GM12878 (cell line): Measurements from ENCODE around the gene ANO1. TPM values are rescaled to one million over a fixed set of nuclear protein-coding genes. Genes with fewer than 3 reads are reported as not detected.

Experiments used
- ATAC-seq: fragments of 200-7000 bp; cut with Tn5 transposase; 3 replicates; pipeline ENCODE4 v1.9.1; 2020; ENCODE audit warnings: mild to moderate bottlenecking, moderate library complexity
- BruUV-seq: library from RNA; stranded (reverse); fragments of 400-500 nt; replicated peaks from 2 replicates; lab custom pipeline; 2021; lab: Mats Ljungman, UMichigan
- CTCF ChIA-PET: fragments of 300-600 bp; sonication (Branson Sonifier 250); formaldehyde crosslinking; extraction: SDS; loops from one replicate; lab custom pipeline; 2021; ENCODE audit warnings: inconsistent platforms; lab: Yijun Ruan, JAX
- POLR2A ChIA-PET: fragments of 350-600 bp; formaldehyde crosslinking; extraction: SDS; loops from one replicate; lab custom pipeline; 2021; ENCODE audit warnings: inconsistent platforms; lab: Charles Lee
- RAD21 ChIA-PET: fragments of 300-600 bp; sonication (Branson Sonifier 250); formaldehyde crosslinking; loops from one replicate; lab custom pipeline; 2023; ENCODE audit warnings: antibody characterized with exemption; ENCODE audit not compliant: unreplicated experiment; lab: Charles Lee
- SMC1A ChIA-PET: fragments of 300-600 bp; sonication (Branson Sonifier 250); formaldehyde crosslinking; loops from one replicate; lab custom pipeline; 2023; ENCODE audit not compliant: unreplicated experiment, uncharacterized antibody; lab: Charles Lee
- DNase-seq: peaks from one replicate; pipeline ENCODE4 v3.0.0-alpha.2; 2011; ENCODE audit warnings: low read depth, low spot score
- FAIRE-seq: peaks from 3 replicates; lab custom pipeline; 2011; peaks lifted over from hg19 to GRCh38; lab: Jason Lieb, UNC
- H2AFZ ChIP-seq: 2 replicates; pipeline ENCODE4 v1.6.0; 2011; ENCODE audit warnings: low read depth, low read length, control low read depth; ENCODE audit not compliant: control insufficient read depth
- H3K27ac ChIP-seq: 2 replicates; pipeline ENCODE4 v1.5.1; 2011; ENCODE audit warnings: control low read depth; ENCODE audit not compliant: control insufficient read depth, insufficient read depth
- H3K27me3 ChIP-seq, 2 experiments: replicated peaks in 1 of 2; 2 replicates each; pipeline versions ENCODE4 v1.6.0 to v1.6.1; 2011; ENCODE audit warnings: low read length in 1 of 2; ENCODE audit not compliant: control insufficient read depth in 2 of 2, insufficient read depth in 2 of 2
- H3K36me3 ChIP-seq, 2 experiments: 2 replicates each; pipeline ENCODE4 v1.5.1; 2011; ENCODE audit warnings: low read length in 1 of 2; ENCODE audit not compliant: control insufficient read depth in 2 of 2, insufficient read depth in 2 of 2
- H3K4me1 ChIP-seq: 2 replicates; pipeline ENCODE4 v1.6.1; 2011; ENCODE audit warnings: mild to moderate bottlenecking, low read length, moderate library complexity, mixed read lengths; ENCODE audit not compliant: control insufficient read depth, insufficient read depth
- H3K4me2 ChIP-seq: 2 replicates; pipeline ENCODE4 v1.6.0; 2011; ENCODE audit warnings: control low read depth; ENCODE audit not compliant: control insufficient read depth, insufficient read depth
- H3K4me3 ChIP-seq: fragments of 200-600 bp; sonication (generic); 2 replicates; pipeline ENCODE4 v1.5.1; 2016
- H3K79me2 ChIP-seq: 2 replicates; pipeline ENCODE4 v1.6.0; 2011; ENCODE audit warnings: low read length; ENCODE audit not compliant: control insufficient read depth, insufficient read depth
- H3K9ac ChIP-seq: 2 replicates; pipeline ENCODE4 v1.8.0; 2011; ENCODE audit warnings: low read length, control low read depth, mixed read lengths; ENCODE audit not compliant: control insufficient read depth, insufficient read depth
- H3K9me3 ChIP-seq: replicated peaks from 3 replicates; pipeline ENCODE4 v1.5.1; 2011; ENCODE audit warnings: mild to moderate bottlenecking, low read length; ENCODE audit not compliant: control insufficient read depth, insufficient read depth
- H4K20me1 ChIP-seq: 2 replicates; pipeline ENCODE4 v1.6.0; 2011; ENCODE audit not compliant: control insufficient read depth, insufficient read depth
- CBX5 ChIP-seq: sonication (generic); IDR thresholded peaks from 2 replicates; pipeline ENCODE4 v1.6.1; 2016; ENCODE audit warnings: low read depth, moderate library complexity, mild to moderate bottlenecking, inconsistent platforms
- CHD1 ChIP-seq: IDR thresholded peaks from 2 replicates; pipeline ENCODE4 v1.6.1; 2012; ENCODE audit warnings: low read depth, low read length, improper control_type of control experiment
- CREB1 ChIP-seq: IDR thresholded peaks from 2 replicates; pipeline ENCODE4 v1.6.1; 2012; ENCODE audit warnings: low read depth, mild to moderate bottlenecking, inconsistent platforms
- E2F8 ChIP-seq: fragments of 450-650 bp; IDR thresholded peaks from 2 replicates; pipeline ENCODE4 v1.6.1; 2018; ENCODE audit warnings: mild to moderate bottlenecking, low read depth, moderate library complexity; ENCODE audit not compliant: partially characterized antibody
- HDAC2 ChIP-seq: fragments of 200-600 bp; sonication (generic); IDR thresholded peaks from 2 replicates; pipeline ENCODE4 v1.6.1; 2017
- KAT2A ChIP-seq: conservative IDR thresholded peaks from 2 replicates; pipeline ENCODE4 v1.6.1; 2011; ENCODE audit warnings: low read depth, low read length; ENCODE audit not compliant: control insufficient read depth
- KLF5 ChIP-seq: fragments of 450-650 bp; IDR thresholded peaks from 2 replicates; pipeline ENCODE4 v1.6.1; 2014; ENCODE audit warnings: mild to moderate bottlenecking; ENCODE audit not compliant: partially characterized antibody
- MEF2A ChIP-seq: IDR thresholded peaks from 2 replicates; pipeline ENCODE4 v1.6.1; 2011; ENCODE audit warnings: low read depth, mild to moderate bottlenecking, low read length, moderate library complexity; ENCODE audit not compliant: insufficient read depth
- NFYB ChIP-seq: IDR thresholded peaks from 2 replicates; pipeline ENCODE4 v1.6.1; 2011; ENCODE audit warnings: low read depth, mild to moderate bottlenecking, low read length, improper control_type of control experiment, moderate library complexity; ENCODE audit not compliant: insufficient read depth
- NR2C2 ChIP-seq: IDR thresholded peaks from 2 replicates; pipeline ENCODE4 v1.6.1; 2011; ENCODE audit warnings: borderline replicate concordance, low read depth; ENCODE audit not compliant: control insufficient read depth, insufficient read length
- RCOR1 ChIP-seq: conservative IDR thresholded peaks from 2 replicates; pipeline ENCODE4 v1.6.1; 2012; ENCODE audit warnings: low read depth, low read length, improper control_type of control experiment
- SMARCA5 ChIP-seq: fragments of 450-650 bp; IDR thresholded peaks from 2 replicates; pipeline ENCODE4 v1.6.1; 2017; ENCODE audit warnings: mild to moderate bottlenecking
- TARDBP ChIP-seq: IDR thresholded peaks from 2 replicates; pipeline ENCODE4 v1.6.1; 2016; ENCODE audit warnings: borderline replicate concordance
- ZNF217 ChIP-seq: fragments of 450-650 bp; IDR thresholded peaks from 2 replicates; pipeline ENCODE4 v1.6.1; 2017; ENCODE audit warnings: antibody characterized with exemption, mild to moderate bottlenecking
- ZZZ3 ChIP-seq: IDR thresholded peaks from 2 replicates; pipeline ENCODE4 v1.6.1; 2011; ENCODE audit warnings: low read depth; ENCODE audit not compliant: control insufficient read depth, insufficient read length
- WGBS: methylation state at CpG from one replicate; pipeline ENCODE4 v1.1.6; 2016; ENCODE audit warnings: low lambda C conversion rate; ENCODE audit not compliant: insufficient replicate concordance, insufficient coverage; ENCODE audit errors: missing lambda C conversion rate; 5-methylcytosine and 5-hydroxymethylcytosine counted together
- in situ Hi-C: fragments of 300-500 bp; cut with MboI; formaldehyde crosslinking; loops from 9 replicates; pipeline ENCODE4 v1.14.3; 2018; ENCODE audit warnings: mixed read lengths
- intact Hi-C: fragments of 100-400 bp; cut with micrococcal nuclease; formaldehyde crosslinking; loops from one replicate; pipeline ENCODE4 v1.14.2; 2022; ENCODE audit not compliant: unreplicated experiment
- polyA plus RNA-seq, 11 experiments: library from polyadenylated mRNA; depleted of rRNA in 4 of 11; unstranded in 6 of 11; stranded (reverse) in 5 of 11; fragments of >200 nt; fragmentation: Nextera tagmentation in 4 of 11; fragmentation: Illumina TruSeq in 1 of 11; extraction: Ambion mirVana in 4 of 11; extraction: Trizol in 1 of 11; gene quantifications; 1 replicate in 1 of 11; 2 replicates in 10 of 11; pipeline versions ENCODE4 v1.2.1 to v1.2.3, GENCODE V29; 2011 to 2016; ENCODE audit warnings: inconsistent platforms in 2 of 11, missing spikeins in 2 of 11, low read depth in 1 of 11
- total RNA-seq, 4 experiments: library from RNA; depleted of rRNA in 3 of 4; stranded (reverse); fragments of >200 nt in 3 of 4; fragmentation: Illumina TruSeq in 1 of 4; extraction: Trizol in 1 of 4; gene quantifications; 2 replicates each; pipeline versions ENCODE4 v1.2.1 to v1.2.3, GENCODE V29; 2013 to 2021
- TF ChIP-seq, protein P1 (sequence below): IDR thresholded peaks from 2 replicates; pipeline ENCODE4 v1.6.1; 2011; ENCODE audit warnings: borderline replicate concordance, low read depth, mild to moderate bottlenecking, moderate library complexity, low read length; ENCODE audit not compliant: insufficient read depth, poor library complexity, severe bottlenecking

The ANO1 gene
- total and polyA plus RNA-seq, 10 of the 15 experiments (the other 5 are each of a cell fraction or from before 2014, with no cell fraction given): 0.01 to 0.38 (median 0.06) TPM; not detected in 7

GRCh38 chr11:70191495-70192140 lies 113.5 kb downstream of the ANO1 start (continued):
- TF ChIP-seq, protein P1, sequence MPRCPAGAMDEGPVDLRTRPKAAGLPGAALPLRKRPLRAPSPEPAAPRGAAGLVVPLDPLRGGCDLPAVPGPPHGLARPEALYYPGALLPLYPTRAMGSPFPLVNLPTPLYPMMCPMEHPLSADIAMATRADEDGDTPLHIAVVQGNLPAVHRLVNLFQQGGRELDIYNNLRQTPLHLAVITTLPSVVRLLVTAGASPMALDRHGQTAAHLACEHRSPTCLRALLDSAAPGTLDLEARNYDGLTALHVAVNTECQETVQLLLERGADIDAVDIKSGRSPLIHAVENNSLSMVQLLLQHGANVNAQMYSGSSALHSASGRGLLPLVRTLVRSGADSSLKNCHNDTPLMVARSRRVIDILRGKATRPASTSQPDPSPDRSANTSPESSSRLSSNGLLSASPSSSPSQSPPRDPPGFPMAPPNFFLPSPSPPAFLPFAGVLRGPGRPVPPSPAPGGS: no peak

DNA sequence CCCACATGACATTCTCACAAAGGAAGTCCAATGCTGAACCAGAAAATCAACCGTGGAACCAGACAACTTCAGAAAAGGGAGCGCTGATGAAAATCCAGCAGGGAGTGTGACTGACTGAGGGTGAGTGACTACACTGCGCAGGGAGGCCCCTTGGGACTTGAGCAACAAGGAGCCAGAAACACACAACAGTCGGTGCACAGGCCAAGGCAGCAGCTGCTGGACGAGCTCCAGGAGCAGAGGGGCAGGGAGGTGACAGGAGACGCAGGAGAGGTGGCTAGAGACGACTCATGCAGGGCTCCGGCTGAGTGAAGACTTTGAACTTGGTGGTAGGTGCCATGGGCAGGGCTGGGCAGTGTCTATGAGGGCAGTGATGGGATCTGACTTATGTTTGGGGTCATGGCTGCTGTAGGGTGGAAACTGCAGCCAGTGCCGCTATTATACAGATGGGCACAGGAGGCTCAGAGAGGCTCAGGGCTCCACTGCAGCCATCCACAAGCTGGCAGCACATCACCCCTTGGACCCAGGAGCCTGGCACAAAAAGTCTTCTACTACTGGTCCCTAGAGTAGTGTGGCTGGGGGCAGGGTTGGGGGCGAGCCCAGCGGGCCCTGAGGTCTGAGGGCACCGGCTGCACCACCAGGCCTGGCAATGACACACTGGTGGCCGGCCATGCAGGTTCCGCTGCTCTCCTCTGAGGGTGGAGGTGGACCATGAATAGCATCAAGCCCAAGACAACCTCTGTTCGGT lies 114.7 kb downstream of the ANO1 start:
- H3K9ac ChIP-seq: no peak overlapping the region
- CTCF ChIA-PET: interaction anchor here (0.6 to 1.4 kb wide), 4 partner anchors 8 to 319 kb away, joined by 3 to 7 read pairs (median 4); no protein-coding TSS in a partner anchor
- no peak overlapping the region for H3K27ac ChIP-seq
- RAD21 ChIA-PET: no interaction called here
- intact Hi-C loops: no loop called here
- H3K4me2 ChIP-seq: no peak overlapping the region
- H3K27me3 ChIP-seq: no peaks in the 10 kb centered on the region
- no peaks in the 10 kb centered on the region for H3K9me3 ChIP-seq
- H4K20me1 ChIP-seq: no peaks in the 10 kb centered on the region
- no peak overlapping the region for H2AFZ ChIP-seq
- in situ Hi-C loops: loop anchor here (10.0 kb wide), 1 partner anchor 508 kb away; no protein-coding TSS in a partner anchor
- H3K36me3 ChIP-seq: no peaks in the 10 kb centered on the region
- H3K4me1 ChIP-seq: no peaks in the 10 kb centered on the region
- WGBS: 43% methylated on average over 15 of the region's 15 CpGs
- no TSS peak for BruUV-seq
- H3K4me3 ChIP-seq: no peak overlapping the region
- DNase-seq: no peak
- H3K79me2 ChIP-seq: no peaks in the 10 kb centered on the region
- POLR2A ChIA-PET: no interaction called here
- no peak for ATAC-seq
- SMC1A ChIA-PET: no interaction called here
- FAIRE-seq: no peak
- TF ChIP-seq CHD1 (no peak), ZZZ3 (no peak), SMARCA5 (no peak), NFYB (no peak), TARDBP (no peak), RCOR1 (no peak), NR2C2 (no peak), KLF5 (no peak), ZNF217 (no peak), CBX5 (no peak), CREB1 (no peak), KAT2A (no peak), HDAC2 (no peak), MEF2A (no peak), E2F8 (no peak)
- TF ChIP-seq, protein P1: no peak
